ENCODE results near the gene CHRM1.

The CHRM1 gene

DNA sequence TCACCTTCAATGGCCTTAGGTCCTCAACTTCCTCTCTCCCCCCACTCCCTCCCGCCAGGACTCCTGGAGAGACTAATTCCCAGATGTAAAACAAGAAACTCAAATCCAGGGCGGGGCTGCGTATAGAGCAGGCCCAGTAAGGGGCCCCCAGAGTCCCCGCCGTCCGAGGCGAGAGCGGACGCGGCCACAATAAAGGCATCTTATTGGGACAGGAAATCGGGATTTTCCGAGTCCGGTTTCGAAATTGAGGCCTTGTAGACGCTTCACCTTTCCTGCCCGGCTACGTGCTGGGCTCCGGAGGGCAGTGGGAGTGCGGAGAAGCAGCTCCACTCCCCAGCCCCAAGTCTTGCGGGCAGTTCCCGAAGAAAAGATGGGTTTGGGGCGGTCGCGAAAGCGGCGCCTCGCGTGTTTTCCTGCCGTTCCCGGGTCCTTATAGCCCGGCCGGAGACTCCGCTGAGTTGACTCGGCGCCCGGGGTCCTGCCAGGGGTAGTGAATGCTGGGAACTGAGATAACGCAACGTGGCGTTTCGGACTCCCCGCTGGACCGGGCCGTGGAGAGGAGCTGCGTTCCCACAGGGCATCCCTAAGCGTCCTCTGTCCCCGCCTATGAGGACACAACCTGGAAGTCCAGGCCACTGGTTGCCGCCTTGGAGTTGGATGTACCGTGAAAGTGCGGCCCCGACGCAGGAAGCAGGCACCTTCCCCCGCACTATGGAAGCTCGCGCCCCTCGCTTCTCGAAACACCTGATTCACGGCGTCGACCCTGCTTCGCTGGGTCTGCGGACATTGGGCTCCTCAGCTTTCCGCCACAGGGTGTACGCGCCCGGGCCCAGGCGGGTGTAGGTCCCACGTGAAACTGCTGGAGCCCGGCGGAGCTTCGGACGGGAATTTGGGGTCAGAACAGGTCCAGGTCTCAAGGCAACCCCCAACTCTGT is 4.8 kb upstream of the CHRM1 start:
- DNase-seq (ENCODE audit: low read depth, low spot score): no peak

DNA sequence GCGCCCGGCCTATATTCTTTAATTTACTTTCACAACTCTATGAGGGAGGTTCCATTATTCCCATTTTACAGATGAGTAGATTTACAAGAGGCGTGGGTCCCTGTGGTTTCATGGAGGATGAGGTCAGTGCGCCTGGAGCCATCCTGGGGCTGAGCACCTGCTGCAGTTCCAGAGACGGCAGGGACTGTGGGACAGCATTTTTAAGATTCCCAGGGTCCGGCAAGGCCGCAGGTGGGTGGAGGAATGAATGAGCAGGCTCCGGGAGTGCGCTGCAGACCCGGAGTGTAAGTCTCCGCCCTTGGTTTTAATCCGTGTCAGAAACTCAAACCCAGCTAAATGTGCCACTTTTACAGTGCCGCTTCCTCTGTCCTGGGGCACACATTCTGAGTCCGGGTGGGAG is 4.1 kb upstream of the CHRM1 start:
- DNase-seq (ENCODE audit: low read depth, low spot score): no peak

DNA sequence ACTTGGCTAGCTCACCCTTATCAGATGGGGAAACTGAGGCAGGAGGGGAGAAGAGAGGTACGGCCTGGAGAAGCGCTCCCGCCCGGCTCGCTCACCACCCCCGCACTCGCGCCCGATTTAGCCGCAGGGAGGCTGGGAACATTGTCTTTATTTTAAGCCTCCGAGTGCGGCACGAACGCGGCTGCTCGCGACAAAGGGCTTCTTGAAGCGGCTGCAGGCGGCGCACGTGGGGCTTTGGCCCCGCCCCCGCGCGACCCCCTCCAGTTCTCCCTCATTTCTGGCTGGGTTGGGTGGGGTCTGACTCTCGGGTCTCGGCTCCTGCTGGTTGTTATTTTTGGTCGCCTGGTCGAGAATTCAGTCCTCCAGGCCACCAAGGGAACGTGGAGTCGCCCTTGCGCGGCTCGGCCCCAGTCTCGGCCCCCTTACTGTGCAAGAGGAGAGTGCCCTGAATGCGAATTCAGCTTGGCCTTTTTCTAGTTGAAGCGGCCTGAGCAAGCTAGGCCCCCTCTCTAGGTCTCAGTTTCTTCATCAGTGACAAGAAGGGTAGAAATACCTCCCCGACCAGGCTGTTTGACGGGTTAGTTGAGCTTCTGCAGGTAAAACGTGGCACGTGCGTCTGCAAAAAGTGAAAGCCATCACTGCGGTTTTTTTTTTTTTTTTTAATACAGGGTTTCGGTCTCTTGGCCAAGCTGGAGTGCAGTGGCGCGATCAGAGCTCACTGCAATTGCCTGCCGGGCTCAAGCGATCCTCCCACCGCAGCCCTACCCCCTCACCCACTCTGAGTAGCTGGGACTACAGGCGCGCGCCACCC is 2.6 kb upstream of the CHRM1 start:
- DNase-seq (ENCODE audit: low read depth, low spot score): no peak

DNA sequence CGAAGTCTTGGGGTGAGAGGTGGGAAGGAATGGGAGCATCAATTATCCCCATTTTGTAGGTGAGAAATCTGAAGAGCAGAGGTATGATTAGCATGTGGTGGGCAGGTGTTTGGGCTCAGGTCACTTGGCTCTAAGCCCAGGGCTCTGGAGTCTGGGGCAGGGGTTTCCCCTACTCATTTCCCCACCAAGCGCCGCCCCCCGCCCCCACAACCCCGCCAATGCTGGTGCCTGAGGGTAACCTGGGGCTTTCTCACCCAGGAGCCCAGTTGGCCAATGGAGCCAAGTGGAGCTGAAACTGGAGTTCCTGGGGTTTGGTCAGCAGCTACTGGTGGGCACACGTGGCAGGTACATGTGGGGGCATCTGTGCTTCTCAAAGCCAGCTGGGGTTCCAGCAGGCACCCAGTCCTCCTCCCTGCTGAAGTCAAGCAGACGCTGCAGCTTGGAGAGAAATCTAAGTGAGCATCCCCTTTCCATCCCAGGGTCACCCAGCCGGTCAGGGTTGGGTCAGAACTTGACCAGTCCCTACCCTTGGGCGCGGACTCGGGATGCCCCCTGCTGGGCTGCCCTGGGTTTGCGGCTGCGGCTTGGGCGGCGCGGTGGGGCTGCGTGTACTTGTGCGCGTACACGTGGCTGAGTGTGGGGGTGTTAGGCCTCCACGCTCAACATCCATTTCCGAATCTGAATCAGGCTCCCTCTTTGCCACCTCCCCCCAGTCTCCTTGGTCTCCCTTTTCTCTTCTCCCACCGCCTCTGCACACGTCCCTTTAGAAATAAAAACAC is 1.7 kb upstream of the CHRM1 start:
- no peak for DNase-seq (ENCODE audit: low read depth, low spot score)

DNA sequence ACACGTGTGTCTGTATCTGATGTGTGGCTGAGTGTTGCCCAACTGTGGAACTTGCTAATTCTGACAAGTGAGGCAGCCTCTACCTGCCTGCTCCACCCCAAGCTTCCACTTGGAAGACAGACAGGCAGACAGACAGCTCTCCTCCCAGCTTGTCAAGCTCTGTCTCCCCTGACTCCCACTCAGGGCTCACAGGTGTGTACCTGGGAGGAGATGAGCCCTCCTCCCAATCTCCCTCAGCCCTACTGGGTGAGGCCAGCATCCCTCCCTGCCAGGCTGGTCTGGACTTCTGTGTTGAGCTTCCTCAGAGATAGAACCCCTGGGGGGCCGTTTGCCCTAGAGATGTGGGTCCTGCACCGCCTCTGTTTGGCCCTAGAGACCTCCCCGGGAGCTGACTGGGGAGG is 1.0 kb upstream of the CHRM1 start:
- no peak for DNase-seq (ENCODE audit: low read depth, low spot score)

DNA sequence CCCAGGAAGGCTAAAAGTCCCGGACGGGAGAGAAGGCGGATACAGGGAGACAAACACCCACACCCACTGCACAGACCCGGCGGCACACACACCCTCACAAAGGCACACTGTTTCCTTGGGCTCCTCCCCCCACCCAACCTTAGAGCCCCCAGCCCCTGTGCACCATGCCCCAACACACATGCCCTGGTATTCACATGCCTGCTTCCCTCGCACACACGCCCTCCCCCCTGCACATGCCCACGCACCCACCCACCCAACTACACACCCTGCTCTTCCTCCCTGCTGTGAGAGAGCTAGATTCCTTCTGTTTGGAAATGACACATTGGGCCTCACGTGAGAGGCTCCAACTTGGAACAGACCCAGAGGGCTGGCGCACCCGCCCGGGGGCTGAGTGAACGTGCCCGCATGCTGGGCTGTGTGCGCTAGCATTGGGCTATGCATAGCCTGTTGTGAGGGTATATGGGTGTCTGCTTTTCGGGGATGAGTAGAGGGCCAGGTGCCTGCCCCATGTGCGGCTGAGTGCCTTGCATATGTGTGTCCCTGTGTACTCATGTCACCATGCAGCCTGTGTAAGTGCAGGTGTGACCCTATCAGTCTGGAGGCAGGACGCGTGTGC is 518 bp upstream of the CHRM1 start:
- no peak for DNase-seq (ENCODE audit: low read depth, low spot score)

DNA sequence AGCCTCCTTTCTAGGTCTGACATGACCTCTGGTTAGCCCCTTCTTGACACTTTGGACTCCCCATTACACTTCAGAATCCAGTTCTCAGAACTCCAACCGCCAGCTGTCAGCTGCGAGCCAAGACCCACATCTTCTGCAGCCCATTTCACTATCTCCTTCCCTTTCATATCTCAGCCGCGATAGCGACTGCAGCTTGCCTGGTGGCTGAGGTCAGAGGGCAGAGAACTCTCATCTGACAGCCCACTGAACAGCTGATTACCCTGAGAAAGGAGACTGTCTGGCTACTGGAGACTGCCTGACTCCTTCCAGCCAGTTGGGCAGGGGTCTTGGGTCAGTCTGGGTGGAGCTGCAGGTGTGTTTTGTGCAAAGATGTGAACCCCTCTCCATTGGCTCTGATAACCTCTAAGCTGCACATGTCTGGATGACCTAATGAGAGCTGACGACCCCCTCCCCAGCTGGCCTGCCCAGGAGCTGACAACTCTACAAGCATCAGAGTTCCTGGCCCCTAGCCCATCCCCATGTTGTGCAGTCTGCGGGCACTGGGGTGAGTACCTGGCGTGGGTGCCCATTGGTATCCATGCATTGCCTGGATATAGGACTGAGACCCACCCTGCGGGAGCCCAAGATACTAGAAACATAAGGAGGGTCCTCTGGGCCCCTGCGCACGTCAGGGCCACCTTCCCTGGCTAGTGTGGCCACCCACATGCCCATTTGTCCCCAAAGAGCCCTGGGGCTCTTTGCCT is 1.1 kb downstream of the CHRM1 start:
- no peak for DNase-seq (ENCODE audit: low read depth, low spot score)

DNA sequence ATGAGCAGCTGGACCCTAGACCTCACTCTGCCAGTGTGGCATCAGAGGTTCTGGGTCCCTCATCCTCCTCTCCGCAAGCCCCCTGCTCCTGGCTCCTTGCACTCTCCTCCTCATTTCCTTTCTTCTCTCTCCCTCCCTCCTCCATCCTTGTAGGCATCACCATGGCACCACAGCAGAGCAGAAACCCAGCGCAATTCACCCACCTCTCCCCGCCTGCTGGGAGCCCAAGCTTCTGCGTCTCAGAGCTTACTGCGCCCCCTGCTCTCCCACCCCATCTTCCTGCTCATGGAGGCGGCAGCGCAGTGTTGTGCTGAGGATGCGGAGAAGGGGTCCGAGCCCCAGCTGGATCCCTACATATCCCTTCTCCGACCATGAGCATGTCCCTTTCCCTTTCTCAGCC is 1.7 kb downstream of the CHRM1 start:
- no peak for DNase-seq (ENCODE audit: low read depth, low spot score)

DNA sequence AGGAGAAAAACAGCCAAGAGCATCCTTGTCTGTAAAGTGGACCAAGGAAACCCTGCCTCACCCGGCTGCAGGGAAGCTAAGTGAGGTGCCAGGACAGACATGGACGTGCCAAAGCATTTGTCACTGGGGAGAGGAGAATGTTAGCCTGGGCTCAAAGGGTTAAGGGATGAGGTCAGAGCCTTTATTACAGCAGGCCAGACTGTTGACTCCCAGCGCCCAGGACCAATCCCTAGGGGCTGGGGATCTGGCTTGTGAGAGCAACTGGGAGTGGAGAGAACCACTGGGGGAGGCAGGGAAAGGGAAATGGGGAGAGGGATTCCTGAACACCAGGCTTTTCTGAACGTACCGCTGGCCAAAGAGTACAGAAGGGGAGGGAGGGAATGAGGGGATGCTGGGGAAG is 2.6 kb downstream of the CHRM1 start:
- no peak for DNase-seq (ENCODE audit: low read depth, low spot score)

DNA sequence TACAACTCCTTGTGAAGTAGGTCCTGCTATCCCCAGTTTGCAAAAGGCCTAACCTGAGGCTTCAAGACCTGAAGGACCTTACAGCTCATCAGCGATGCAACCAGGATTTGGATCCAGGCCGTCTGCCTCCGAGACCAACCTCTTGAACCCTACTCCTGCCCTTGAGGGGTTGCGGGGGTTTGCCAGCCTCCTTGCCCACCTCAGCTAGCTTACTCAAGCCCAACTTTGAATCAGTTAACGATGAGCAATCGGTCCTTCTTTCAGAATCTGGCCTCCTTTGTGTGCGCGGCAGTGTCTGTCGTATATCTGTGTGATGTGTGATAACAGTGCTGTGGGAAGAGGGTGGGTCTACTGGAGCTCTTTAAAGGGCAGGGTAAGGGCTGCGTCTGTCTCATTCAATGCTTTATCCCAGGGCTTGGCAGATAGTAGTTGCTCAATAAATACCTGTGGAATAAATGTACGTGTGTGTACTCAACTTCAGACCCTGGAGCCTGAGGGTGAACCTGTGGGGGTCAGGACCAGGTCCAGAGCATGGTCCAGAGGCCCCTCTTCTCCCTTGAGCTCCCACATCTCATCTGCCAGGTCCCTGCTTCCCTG is 3.2 kb downstream of the CHRM1 start:
- no peak for DNase-seq (ENCODE audit: low read depth, low spot score)

DNA sequence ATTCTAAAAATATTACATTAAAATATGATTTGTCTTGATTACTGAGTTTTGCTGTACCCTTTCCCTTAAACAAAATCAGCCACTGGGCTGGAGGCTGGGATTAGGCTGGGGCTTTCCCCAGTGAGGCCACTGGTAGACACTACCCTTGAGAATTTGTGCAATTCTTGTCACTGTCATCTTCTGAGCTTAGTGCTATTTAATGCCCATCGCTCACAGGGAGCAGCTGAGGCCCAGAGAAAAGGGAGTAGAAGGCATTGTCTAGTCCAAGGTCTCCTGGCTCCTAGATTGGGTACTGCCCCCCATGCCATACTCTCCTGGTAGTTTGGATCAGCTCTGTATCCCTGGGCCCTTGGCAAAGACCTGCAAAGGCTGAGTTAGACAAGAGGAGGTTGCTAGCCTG is 6.7 kb downstream of the CHRM1 start:
- no peak for DNase-seq (ENCODE audit: low read depth, low spot score)

DNA sequence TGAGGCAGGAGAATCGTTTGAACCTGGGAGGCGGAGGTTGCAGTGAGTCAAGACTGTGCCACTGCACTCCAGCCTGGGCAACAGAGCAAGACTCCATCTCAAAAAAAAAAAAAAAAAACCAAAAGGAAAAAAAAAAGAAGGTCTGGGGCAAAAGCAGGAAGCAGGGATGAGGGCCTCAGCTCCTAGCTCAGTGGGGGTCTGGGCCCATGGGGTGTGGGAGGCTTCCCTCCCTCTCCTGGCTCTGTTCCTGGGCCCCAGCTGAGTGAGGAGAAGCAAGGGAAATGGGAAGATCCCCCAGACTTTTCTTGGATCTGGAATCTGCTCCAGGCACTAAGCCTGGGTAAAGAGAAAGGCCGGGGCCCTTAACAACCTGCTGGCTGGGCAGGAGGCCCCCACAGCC is 8.9 kb downstream of the CHRM1 start:
- DNase-seq (ENCODE audit: low read depth, low spot score): no peak

DNA sequence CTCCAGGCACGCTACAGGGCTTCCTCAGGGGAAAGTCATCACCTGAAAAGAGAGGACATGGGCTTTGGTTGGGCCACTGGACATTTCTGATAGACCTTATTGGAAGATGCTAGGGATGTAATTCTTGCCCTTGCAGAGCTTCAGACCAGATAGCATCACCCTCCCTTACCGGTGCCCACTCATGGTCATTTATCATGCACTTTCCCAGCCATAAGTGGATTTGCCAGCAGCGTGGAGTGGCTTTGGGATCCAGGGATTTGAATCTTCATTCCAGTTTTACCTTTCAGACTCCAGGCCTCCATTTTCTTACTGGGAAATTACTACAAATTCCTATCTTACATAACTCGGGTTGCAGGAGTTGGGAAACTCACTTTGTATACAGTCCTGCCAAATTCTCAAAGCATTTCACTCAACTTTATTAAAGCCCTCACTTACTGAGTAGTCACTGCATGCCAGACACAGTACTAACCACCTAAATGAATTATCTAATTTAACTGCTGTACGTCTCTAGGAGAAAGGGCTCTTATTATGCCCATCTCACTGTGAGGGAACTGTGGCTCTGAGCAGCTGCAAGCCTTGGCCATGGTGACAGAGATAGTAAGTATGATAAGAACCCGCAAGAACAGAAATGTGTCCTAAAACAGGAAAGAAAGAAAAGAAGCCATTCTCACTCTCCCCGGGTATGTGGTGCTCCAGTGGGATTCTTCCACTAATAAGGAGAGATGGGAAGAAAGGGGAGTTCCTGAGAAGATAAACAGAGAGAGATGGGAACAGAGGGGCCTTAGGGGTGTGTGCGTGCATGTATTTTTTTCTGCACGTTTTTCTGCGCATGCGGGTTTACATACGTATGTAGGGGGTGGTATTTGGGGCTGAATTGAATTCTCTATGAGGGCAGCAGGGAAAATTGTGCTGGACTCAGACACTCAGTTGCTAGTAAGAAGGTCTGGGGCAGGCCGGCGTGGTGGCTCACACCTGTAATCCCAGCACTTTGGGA is 9.7 kb downstream of the CHRM1 start:
- no peak for DNase-seq (ENCODE audit: low read depth, low spot score)

DNA sequence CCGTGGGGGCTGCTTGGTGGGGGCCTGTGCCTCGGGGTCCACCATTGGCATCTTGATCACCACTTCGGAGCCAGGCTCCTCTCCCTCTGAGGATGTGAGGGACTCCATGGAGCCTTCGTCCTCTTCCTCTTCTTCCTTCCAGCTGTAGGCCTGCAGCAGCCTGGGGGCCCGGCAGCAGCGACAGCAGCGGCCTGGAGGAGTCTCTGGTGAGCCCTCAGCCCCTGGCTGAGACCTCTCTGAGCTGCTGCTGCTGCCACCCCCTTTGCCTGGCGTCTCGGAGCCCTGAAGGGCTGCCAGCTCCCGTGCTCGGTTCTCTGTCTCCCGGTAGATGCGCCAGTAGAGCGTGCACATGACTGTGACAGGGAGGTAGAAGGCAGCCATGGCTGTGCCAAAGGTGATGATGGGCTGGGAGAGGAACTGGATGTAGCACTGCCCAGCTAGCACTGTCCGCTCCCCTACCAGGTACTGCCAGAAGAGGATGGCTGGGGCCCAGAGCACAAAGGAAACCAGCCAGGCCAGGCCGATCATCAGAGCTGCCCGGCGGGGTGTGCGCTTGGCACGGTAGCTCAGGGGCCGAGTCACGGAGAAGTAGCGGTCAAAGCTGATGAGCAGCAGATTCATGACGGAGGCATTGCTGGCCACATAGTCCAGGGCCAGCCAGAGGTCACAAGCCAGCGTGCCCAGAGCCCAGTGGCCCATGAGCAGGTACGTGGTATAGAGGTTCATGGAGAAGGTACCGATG is 10.9 kb downstream of the CHRM1 start:
- DNase-seq (ENCODE audit: low read depth, low spot score): no peak

DNA sequence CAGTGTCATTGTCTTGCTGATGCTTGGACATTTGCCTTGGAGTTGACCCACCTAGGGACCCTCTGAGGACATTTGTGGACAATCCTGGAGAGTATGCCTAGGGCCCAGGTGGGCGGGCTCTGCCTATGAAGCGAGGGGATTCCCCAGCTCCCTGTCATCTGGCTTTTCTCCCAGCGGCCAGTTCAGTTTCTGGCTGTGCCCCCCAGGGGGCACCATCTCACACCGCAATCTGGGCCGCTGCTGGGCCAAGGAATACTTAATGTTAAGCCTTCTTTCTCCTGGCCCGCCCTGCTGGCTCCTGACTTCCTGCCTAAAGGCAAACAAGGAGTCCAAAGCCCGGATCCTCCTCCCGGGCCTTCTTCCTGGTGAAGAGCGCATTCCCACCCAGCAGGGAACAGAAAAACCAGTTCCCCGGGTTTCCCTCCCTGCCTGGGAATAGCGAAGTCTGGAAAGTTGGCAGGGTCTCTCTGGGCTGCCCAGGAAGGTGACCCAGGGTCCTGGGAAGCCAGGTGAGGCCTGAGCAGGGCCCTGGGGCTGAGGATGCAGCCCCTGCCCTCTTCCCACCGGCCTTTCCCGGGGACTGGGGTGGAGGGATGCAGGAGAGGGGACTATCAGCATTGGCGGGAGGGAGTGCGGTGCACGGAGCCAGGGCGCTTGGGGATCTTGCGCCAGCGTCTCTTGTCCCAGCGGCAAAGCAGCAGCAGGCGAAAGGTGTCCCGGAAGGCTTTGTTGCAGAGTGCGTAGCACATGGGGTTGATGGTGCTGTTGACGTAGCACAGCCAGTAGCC is 11.9 kb downstream of the CHRM1 start:
- DNase-seq (ENCODE audit: low read depth, low spot score): peak; percentile 73

DNA sequence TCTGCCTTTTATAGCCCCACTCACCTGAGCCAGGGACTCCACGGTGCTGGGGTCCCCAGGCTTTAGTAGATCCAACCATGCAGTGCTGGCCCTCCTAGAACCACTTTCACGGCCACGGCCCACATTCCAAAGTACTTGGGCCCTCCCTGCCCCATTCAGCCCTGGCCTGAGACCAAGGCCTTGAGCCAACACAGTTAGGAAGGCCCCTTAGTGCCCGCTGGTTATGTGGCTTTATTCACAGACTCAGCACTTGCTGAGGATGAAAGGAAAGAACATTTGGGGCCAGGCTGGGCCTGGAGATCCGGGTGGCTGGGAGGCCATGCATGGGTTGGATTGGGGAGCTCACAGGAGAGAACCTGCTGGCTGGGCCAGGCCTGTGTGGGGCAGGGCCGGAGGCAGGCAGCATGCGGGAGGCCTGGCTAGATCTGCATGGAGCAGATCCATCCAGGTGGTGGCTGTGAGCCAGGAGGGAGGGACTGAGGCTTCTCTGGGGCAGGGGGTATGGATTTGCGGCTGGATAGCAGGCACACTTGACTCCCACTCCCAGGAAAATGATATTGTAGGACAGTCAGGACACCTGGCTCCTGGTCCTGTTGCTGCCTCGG is 12.6 kb downstream of the CHRM1 start:
- DNase-seq (ENCODE audit: low read depth, low spot score): no peak

DNA sequence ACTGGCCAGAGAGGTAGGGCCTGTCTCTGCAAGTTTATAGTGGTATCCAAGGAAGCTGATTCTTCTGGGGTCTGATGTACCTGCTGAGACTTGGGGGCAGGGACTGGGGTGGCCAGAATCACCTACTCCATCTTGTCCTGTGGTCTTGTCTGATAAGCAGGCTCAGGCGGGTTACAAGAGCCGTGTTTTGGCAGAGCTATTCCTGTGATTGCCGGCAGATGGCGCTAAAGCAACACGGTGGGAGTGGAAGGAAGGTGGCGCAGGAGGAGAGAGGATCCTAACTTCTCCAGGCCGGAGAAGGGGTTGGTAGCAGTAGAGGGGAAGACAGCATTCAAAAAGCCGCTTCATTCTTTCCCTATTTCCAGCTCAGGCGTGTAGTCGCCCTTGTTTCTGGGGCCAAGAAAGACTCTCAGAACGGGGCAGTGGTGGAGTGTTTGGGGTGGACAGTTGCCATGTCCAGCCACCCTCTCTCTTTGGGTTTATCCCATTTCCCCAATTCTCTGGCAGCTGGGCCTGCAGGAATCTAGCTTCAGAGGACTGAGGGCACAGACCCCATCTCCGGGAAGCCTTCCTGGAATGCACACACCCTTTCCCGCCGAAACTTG is 15.1 kb downstream of the CHRM1 start:
- DNase-seq (ENCODE audit: low read depth, low spot score): peak; percentile 73

Data from smooth muscle cell of the brain vasculature (primary cell).